GM12878 (cell line): ENCODE data around the gene HMCN2. TPM values are rescaled to one million over a fixed set of nuclear protein-coding genes. Genes with fewer than 3 reads are reported as not detected.

ENCODE experiments used
- ATAC-seq: fragments of 200-7000 bp; cut with Tn5 transposase; 3 replicates; pipeline ENCODE4 v1.9.1; 2020; ENCODE audit warnings: mild to moderate bottlenecking, moderate library complexity
- BruUV-seq: library from RNA; stranded (reverse); fragments of 400-500 nt; replicated peaks from 2 replicates; lab custom pipeline; 2021; lab: Mats Ljungman, UMichigan
- CTCF ChIA-PET: fragments of 300-600 bp; sonication (Branson Sonifier 250); formaldehyde crosslinking; extraction: SDS; loops from one replicate; lab custom pipeline; 2021; ENCODE audit warnings: inconsistent platforms; lab: Yijun Ruan, JAX
- POLR2A ChIA-PET: fragments of 350-600 bp; formaldehyde crosslinking; extraction: SDS; loops from one replicate; lab custom pipeline; 2021; ENCODE audit warnings: inconsistent platforms; lab: Charles Lee
- RAD21 ChIA-PET: fragments of 300-600 bp; sonication (Branson Sonifier 250); formaldehyde crosslinking; loops from one replicate; lab custom pipeline; 2023; ENCODE audit warnings: antibody characterized with exemption; ENCODE audit not compliant: unreplicated experiment; lab: Charles Lee
- SMC1A ChIA-PET: fragments of 300-600 bp; sonication (Branson Sonifier 250); formaldehyde crosslinking; loops from one replicate; lab custom pipeline; 2023; ENCODE audit not compliant: unreplicated experiment, uncharacterized antibody; lab: Charles Lee
- DNase-seq: peaks from one replicate; pipeline ENCODE4 v3.0.0-alpha.2; 2011; ENCODE audit warnings: low read depth, low spot score
- FAIRE-seq: peaks from 3 replicates; lab custom pipeline; 2011; peaks lifted over from hg19 to GRCh38; lab: Jason Lieb, UNC
- H2AFZ ChIP-seq: 2 replicates; pipeline ENCODE4 v1.6.0; 2011; ENCODE audit warnings: low read depth, low read length, control low read depth; ENCODE audit not compliant: control insufficient read depth
- H3K27ac ChIP-seq: 2 replicates; pipeline ENCODE4 v1.5.1; 2011; ENCODE audit warnings: control low read depth; ENCODE audit not compliant: control insufficient read depth, insufficient read depth
- H3K27me3 ChIP-seq, 2 experiments: replicated peaks in 1 of 2; 2 replicates each; pipeline versions ENCODE4 v1.6.0 to v1.6.1; 2011; ENCODE audit warnings: low read length in 1 of 2; ENCODE audit not compliant: control insufficient read depth in 2 of 2, insufficient read depth in 2 of 2
- H3K36me3 ChIP-seq, 2 experiments: 2 replicates each; pipeline ENCODE4 v1.5.1; 2011; ENCODE audit warnings: low read length in 1 of 2; ENCODE audit not compliant: control insufficient read depth in 2 of 2, insufficient read depth in 2 of 2
- H3K4me1 ChIP-seq: 2 replicates; pipeline ENCODE4 v1.6.1; 2011; ENCODE audit warnings: mild to moderate bottlenecking, low read length, moderate library complexity, mixed read lengths; ENCODE audit not compliant: control insufficient read depth, insufficient read depth
- H3K4me2 ChIP-seq: 2 replicates; pipeline ENCODE4 v1.6.0; 2011; ENCODE audit warnings: control low read depth; ENCODE audit not compliant: control insufficient read depth, insufficient read depth
- H3K4me3 ChIP-seq: fragments of 200-600 bp; sonication (generic); 2 replicates; pipeline ENCODE4 v1.5.1; 2016
- H3K79me2 ChIP-seq: 2 replicates; pipeline ENCODE4 v1.6.0; 2011; ENCODE audit warnings: low read length; ENCODE audit not compliant: control insufficient read depth, insufficient read depth
- H3K9ac ChIP-seq: 2 replicates; pipeline ENCODE4 v1.8.0; 2011; ENCODE audit warnings: low read length, control low read depth, mixed read lengths; ENCODE audit not compliant: control insufficient read depth, insufficient read depth
- H3K9me3 ChIP-seq: replicated peaks from 3 replicates; pipeline ENCODE4 v1.5.1; 2011; ENCODE audit warnings: mild to moderate bottlenecking, low read length; ENCODE audit not compliant: control insufficient read depth, insufficient read depth
- H4K20me1 ChIP-seq: 2 replicates; pipeline ENCODE4 v1.6.0; 2011; ENCODE audit not compliant: control insufficient read depth, insufficient read depth
- BACH1 ChIP-seq: fragments of 450-650 bp; IDR thresholded peaks from 2 replicates; pipeline ENCODE4 v1.6.1; 2017; ENCODE audit warnings: mild to moderate bottlenecking, borderline replicate concordance
- CBFB ChIP-seq: IDR thresholded peaks from 2 replicates; pipeline ENCODE4 v1.6.1; 2016; ENCODE audit warnings: antibody characterized with exemption, low read depth
- CREB1 ChIP-seq: IDR thresholded peaks from 2 replicates; pipeline ENCODE4 v1.6.1; 2012; ENCODE audit warnings: low read depth, mild to moderate bottlenecking, inconsistent platforms
- HDAC2 ChIP-seq: fragments of 200-600 bp; sonication (generic); IDR thresholded peaks from 2 replicates; pipeline ENCODE4 v1.6.1; 2017
- JUND ChIP-seq: IDR thresholded peaks from 2 replicates; pipeline ENCODE4 v1.6.1; 2012; ENCODE audit warnings: low read depth, mild to moderate bottlenecking, low read length, improper control_type of control experiment, moderate library complexity
- KAT2A ChIP-seq: conservative IDR thresholded peaks from 2 replicates; pipeline ENCODE4 v1.6.1; 2011; ENCODE audit warnings: low read depth, low read length; ENCODE audit not compliant: control insufficient read depth
- MEF2B ChIP-seq: fragments of 450-650 bp; IDR thresholded peaks from 2 replicates; pipeline ENCODE4 v1.6.1; 2018; ENCODE audit warnings: mild to moderate bottlenecking, moderate library complexity; ENCODE audit not compliant: partially characterized antibody, poor library complexity, severe bottlenecking
- NFIC ChIP-seq: IDR thresholded peaks from 2 replicates; pipeline ENCODE4 v1.6.1; 2012; ENCODE audit warnings: low read depth, mild to moderate bottlenecking, inconsistent platforms, low read length, moderate library complexity
- NFYB ChIP-seq: IDR thresholded peaks from 2 replicates; pipeline ENCODE4 v1.6.1; 2011; ENCODE audit warnings: low read depth, mild to moderate bottlenecking, low read length, improper control_type of control experiment, moderate library complexity; ENCODE audit not compliant: insufficient read depth
- ZBTB11 ChIP-seq: fragments of 450-650 bp; formaldehyde crosslinking; IDR thresholded peaks from 2 replicates; pipeline ENCODE4 v1.5.0; 2022; ENCODE audit warnings: mild to moderate bottlenecking, missing genetic modification characterization
- WGBS: methylation state at CpG from one replicate; pipeline ENCODE4 v1.1.6; 2016; ENCODE audit warnings: low lambda C conversion rate; ENCODE audit not compliant: insufficient replicate concordance, insufficient coverage; ENCODE audit errors: missing lambda C conversion rate; 5-methylcytosine and 5-hydroxymethylcytosine counted together
- in situ Hi-C: fragments of 300-500 bp; cut with MboI; formaldehyde crosslinking; loops from 9 replicates; pipeline ENCODE4 v1.14.3; 2018; ENCODE audit warnings: mixed read lengths
- intact Hi-C: fragments of 100-400 bp; cut with micrococcal nuclease; formaldehyde crosslinking; loops from one replicate; pipeline ENCODE4 v1.14.2; 2022; ENCODE audit not compliant: unreplicated experiment
- polyA plus RNA-seq, 11 experiments: library from polyadenylated mRNA; depleted of rRNA in 4 of 11; unstranded in 6 of 11; stranded (reverse) in 5 of 11; fragments of >200 nt; fragmentation: Nextera tagmentation in 4 of 11; fragmentation: Illumina TruSeq in 1 of 11; extraction: Ambion mirVana in 4 of 11; extraction: Trizol in 1 of 11; gene quantifications; 1 replicate in 1 of 11; 2 replicates in 10 of 11; pipeline versions ENCODE4 v1.2.1 to v1.2.3, GENCODE V29; 2011 to 2016; ENCODE audit warnings: inconsistent platforms in 2 of 11, missing spikeins in 2 of 11, low read depth in 1 of 11
- total RNA-seq, 4 experiments: library from RNA; depleted of rRNA in 3 of 4; stranded (reverse); fragments of >200 nt in 3 of 4; fragmentation: Illumina TruSeq in 1 of 4; extraction: Trizol in 1 of 4; gene quantifications; 2 replicates each; pipeline versions ENCODE4 v1.2.1 to v1.2.3, GENCODE V29; 2013 to 2021
- TF ChIP-seq, protein P1 (sequence below): fragments of 450-650 bp; formaldehyde crosslinking; IDR thresholded peaks from 2 replicates; pipeline ENCODE4 v1.4.0; 2020; ENCODE audit warnings: mild to moderate bottlenecking, moderate library complexity
- TF ChIP-seq, protein P2 (sequence below): IDR thresholded peaks from 2 replicates; pipeline ENCODE4 v1.6.1; 2012; ENCODE audit warnings: low read depth, low read length, improper control_type of control experiment

The HMCN2 gene
- total and polyA plus RNA-seq, 10 of the 15 experiments (the other 5 are each of a cell fraction or from before 2014, with no cell fraction given): 0.04 TPM; not detected in 9

DNA sequence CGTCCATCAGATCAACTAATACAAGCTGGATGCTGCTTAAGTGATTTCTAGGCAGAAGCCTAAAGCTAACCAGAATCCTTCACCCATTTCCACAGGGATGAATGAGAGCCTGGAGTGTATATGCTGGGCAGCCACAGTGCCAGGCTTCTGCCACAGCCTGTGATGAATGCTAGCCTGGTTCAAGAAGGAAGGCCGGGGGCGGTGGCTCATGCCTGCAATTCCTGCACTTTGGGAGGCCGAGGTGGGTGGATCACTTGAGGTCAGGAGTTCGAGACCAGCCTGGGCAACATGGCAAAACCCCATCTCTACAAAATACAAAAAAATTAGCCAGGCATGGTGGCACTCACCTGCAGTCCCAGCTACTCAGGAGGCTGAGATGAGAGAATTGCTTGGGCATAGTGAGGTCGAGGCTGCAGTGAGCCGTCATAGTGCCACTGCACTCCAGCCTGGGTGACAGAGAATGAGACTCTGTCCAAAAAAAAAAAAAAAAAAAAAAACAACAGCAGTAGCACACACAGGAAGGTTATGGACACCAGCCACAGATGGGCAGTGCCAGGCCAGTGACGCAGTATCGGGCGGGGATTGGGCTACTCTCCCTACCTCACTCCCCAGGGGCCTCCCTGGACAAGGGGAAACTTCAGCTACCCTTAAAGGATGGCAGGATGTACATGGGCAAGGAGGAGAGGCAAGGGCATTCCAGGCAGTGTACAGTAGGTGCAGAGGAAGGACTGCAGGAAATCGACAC, 23.1 kb upstream of the HMCN2 start:
- FAIRE-seq (no peak), DNase-seq (no peak), ATAC-seq (no peak; the same call in 2 of the 3 replicates)
- ChIA-PET RAD21 (interaction anchor here (1.0 to 3.9 kb wide), 2 partner anchors 72 to 135 kb away, joined by 3 to 20 read pairs; no protein-coding TSS in a partner anchor), SMC1A (interaction anchor here (0.7 to 1.6 kb wide), 2 partner anchors 135 to 439 kb away, joined by 3 to 8 read pairs; no protein-coding TSS in a partner anchor), CTCF (interaction anchor here (0.6 to 5.0 kb wide), 14 partner anchors 9 to 357 kb away, joined by 3 to 35 read pairs (median 3); no protein-coding TSS in a partner anchor), POLR2A (no interaction called here)
- Histone ChIP-seq H3K4me1 (peaks cover 19% of the 10 kb centered on the region), H3K9me3 (no peaks in the 10 kb centered on the region), H3K27me3 (no peaks in the 10 kb centered on the region), H4K20me1 (no peaks in the 10 kb centered on the region), H3K4me3 (no peak overlapping the region), H3K27ac (no peak overlapping the region), H2AFZ (peak overlapping the region; percentile 78), H3K9ac (no peak overlapping the region), H3K79me2 (no peaks in the 10 kb centered on the region), H3K36me3 (no peaks in the 10 kb centered on the region), H3K4me2 (peak overlapping the region; percentile 60)
- intact Hi-C loops: loop anchor here (5.0 kb wide), 1 partner anchor 115 kb away; no protein-coding TSS in a partner anchor
- WGBS: 48% methylated on average over 11 of the region's 11 CpGs
- BruUV-seq: no TSS peak
- TF ChIP-seq NFYB: no peak
- TF ChIP-seq CREB1: no peak
- TF ChIP-seq ZBTB11 (CRISPR knock-in tag): no peak
- TF ChIP-seq JUND: no peak
- TF ChIP-seq BACH1: no peak
- no peak for TF ChIP-seq CBFB
- TF ChIP-seq HDAC2: no peak
- TF ChIP-seq, protein P1, sequence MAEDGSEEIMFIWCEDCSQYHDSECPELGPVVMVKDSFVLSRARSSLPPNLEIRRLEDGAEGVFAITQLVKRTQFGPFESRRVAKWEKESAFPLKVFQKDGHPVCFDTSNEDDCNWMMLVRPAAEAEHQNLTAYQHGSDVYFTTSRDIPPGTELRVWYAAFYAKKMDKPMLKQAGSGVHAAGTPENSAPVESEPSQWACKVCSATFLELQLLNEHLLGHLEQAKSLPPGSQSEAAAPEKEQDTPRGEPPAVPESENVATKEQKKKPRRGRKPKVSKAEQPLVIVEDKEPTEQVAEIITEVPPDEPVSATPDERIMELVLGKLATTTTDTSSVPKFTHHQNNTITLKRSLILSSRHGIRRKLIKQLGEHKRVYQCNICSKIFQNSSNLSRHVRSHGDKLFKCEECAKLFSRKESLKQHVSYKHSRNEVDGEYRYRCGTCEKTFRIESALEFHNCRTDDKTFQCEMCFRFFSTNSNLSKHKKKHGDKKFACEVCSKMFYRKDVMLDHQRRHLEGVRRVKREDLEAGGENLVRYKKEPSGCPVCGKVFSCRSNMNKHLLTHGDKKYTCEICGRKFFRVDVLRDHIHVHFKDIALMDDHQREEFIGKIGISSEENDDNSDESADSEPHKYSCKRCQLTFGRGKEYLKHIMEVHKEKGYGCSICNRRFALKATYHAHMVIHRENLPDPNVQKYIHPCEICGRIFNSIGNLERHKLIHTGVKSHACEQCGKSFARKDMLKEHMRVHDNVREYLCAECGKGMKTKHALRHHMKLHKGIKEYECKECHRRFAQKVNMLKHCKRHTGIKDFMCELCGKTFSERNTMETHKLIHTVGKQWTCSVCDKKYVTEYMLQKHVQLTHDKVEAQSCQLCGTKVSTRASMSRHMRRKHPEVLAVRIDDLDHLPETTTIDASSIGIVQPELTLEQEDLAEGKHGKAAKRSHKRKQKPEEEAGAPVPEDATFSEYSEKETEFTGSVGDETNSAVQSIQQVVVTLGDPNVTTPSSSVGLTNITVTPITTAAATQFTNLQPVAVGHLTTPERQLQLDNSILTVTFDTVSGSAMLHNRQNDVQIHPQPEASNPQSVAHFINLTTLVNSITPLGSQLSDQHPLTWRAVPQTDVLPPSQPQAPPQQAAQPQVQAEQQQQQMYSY (CRISPR knock-in tag): no peak
- TF ChIP-seq MEF2B: no peak
- TF ChIP-seq, protein P2, sequence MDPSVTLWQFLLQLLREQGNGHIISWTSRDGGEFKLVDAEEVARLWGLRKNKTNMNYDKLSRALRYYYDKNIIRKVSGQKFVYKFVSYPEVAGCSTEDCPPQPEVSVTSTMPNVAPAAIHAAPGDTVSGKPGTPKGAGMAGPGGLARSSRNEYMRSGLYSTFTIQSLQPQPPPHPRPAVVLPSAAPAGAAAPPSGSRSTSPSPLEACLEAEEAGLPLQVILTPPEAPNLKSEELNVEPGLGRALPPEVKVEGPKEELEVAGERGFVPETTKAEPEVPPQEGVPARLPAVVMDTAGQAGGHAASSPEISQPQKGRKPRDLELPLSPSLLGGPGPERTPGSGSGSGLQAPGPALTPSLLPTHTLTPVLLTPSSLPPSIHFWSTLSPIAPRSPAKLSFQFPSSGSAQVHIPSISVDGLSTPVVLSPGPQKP: no peak
- no peak for TF ChIP-seq NFIC
- no peak for TF ChIP-seq KAT2A
- in situ Hi-C loops: loop anchor here (10.0 kb wide), 1 partner anchor 368 kb away; no protein-coding TSS in a partner anchor
